B cell (primary cell): Measurements from ENCODE around the gene AGAP9. TPM values are rescaled to one million over a fixed set of nuclear protein-coding genes. Genes with fewer than 3 reads are reported as not detected.
"Not testable (repeated sequence)": the region's sequence is repeated elsewhere in the genome, so short reads cannot be mapped to it uniquely, and the experiment has no call there.

Source experiments
- ATAC-seq: fragments of 200-7000 bp; cut with Tn5 transposase; one replicate; pipeline ENCODE4 v1.10.0; 2021; ENCODE audit warnings: low read depth, mild to moderate bottlenecking, moderate number of reproducible peaks, moderate library complexity
- CTCF ChIA-PET: fragments of 350-600 bp; sonication (Branson Sonifier 250); formaldehyde crosslinking; loops from one replicate; lab custom pipeline; 2021; ENCODE audit warnings: antibody characterized with exemption, inconsistent platforms; lab: Charles Lee
- POLR2A ChIA-PET: fragments of 350-600 bp; sonication (Branson Sonifier 250); formaldehyde crosslinking; loops from one replicate; lab custom pipeline; 2021; ENCODE audit warnings: antibody characterized with exemption; lab: Charles Lee
- DNase-seq: peaks from one replicate; pipeline ENCODE4 v3.0.0; 2013
- H2AFZ ChIP-seq: 2 replicates; pipeline ENCODE4 v1.6.1; 2012; ENCODE audit warnings: mild to moderate bottlenecking, low read depth, low read length; ENCODE audit not compliant: insufficient read depth, poor library complexity, severe bottlenecking
- H3K27ac ChIP-seq, 2 donors: 1 replicate in 1 of 2; 2 replicates in 1 of 2; pipeline ENCODE4 v1.5.1; 2012 to 2013; ENCODE audit warnings: low read length in 2 of 2, mild to moderate bottlenecking in 2 of 2, moderate library complexity in 1 of 2
- H3K27me3 ChIP-seq, 4 experiments: fragments of 200-600 bp in 1 of 4; sonication (generic) in 1 of 4; replicated peaks in 1 of 4; 1 replicate in 2 of 4; 2 replicates in 2 of 4; pipeline versions ENCODE4 v1.6.1 to v1.7.0; 2013 to 2016; ENCODE audit warnings: low read length in 3 of 4, mild to moderate bottlenecking in 2 of 4, mixed read lengths in 1 of 4, moderate library complexity in 1 of 4; ENCODE audit not compliant: insufficient read depth in 4 of 4, control insufficient read depth in 3 of 4; ENCODE audit errors: control extremely low read depth in 1 of 4
- H3K36me3 ChIP-seq, 2 experiments: replicated peaks in 1 of 2; 1 replicate in 1 of 2; 2 replicates in 1 of 2; pipeline versions ENCODE4 v1.6.1 to v1.7.1; 2013; ENCODE audit warnings: low read length in 1 of 2; ENCODE audit not compliant: insufficient read depth in 2 of 2, control insufficient read depth in 1 of 2; ENCODE audit errors: control extremely low read depth in 1 of 2, extremely low read depth in 1 of 2
- H3K4me1 ChIP-seq, 2 donors: fragments of 200-600 bp in 1 of 2; sonication (generic) in 1 of 2; 1 replicate in 1 of 2; 2 replicates in 1 of 2; pipeline versions ENCODE4 v1.5.1 to v1.6.1; 2013 to 2017; ENCODE audit warnings: low read length in 2 of 2; ENCODE audit not compliant: control insufficient read depth in 2 of 2, insufficient read depth in 2 of 2
- H3K4me2 ChIP-seq: replicated peaks from 2 replicates; pipeline ENCODE3; 2012; ENCODE audit warnings: mild to moderate bottlenecking, low read depth, low read length; ENCODE audit not compliant: poor library complexity, severe bottlenecking
- H3K4me3 ChIP-seq, 5 experiments: fragments of 200-600 bp in 1 of 5; sonication (generic) in 1 of 5; 1 replicate in 3 of 5; 2 replicates in 2 of 5; pipeline versions ENCODE4 v1.5.1 to v1.7.0; 2011 to 2016; ENCODE audit warnings: low read length in 4 of 5, mild to moderate bottlenecking in 4 of 5, low read depth in 2 of 5, control low read depth in 1 of 5, moderate library complexity in 1 of 5; ENCODE audit not compliant: insufficient read depth in 1 of 5; ENCODE audit errors: control extremely low read depth in 1 of 5, extremely low read depth in 1 of 5
- H3K79me2 ChIP-seq: fragments of 200-600 bp; sonication (generic); one replicate; pipeline ENCODE4 v1.6.0; 2016; ENCODE audit warnings: low read length; ENCODE audit not compliant: control insufficient read depth, insufficient read depth
- H3K9ac ChIP-seq: fragments of 200-600 bp; sonication (generic); 2 replicates; pipeline ENCODE4 v1.6.1; 2017; ENCODE audit warnings: mild to moderate bottlenecking, low read length, moderate library complexity
- H3K9me3 ChIP-seq, 3 donors: one replicate each; pipeline versions ENCODE4 v1.6.1 to v1.7.1; 2013; ENCODE audit warnings: low read length in 2 of 3; ENCODE audit not compliant: control insufficient read depth in 2 of 3, insufficient read depth in 1 of 3; ENCODE audit errors: control extremely low read depth in 1 of 3
- H4K20me1 ChIP-seq: 2 replicates; pipeline ENCODE4 v1.6.0; 2012; ENCODE audit warnings: mild to moderate bottlenecking, low read length; ENCODE audit not compliant: insufficient read depth, control insufficient read depth, poor library complexity, severe bottlenecking
- H3K27ac Mint-ChIP-seq: one replicate; pipeline ENCODE4 v1.8.0; 2021; ENCODE audit warnings: mixed read lengths
- H3K27me3 Mint-ChIP-seq: one replicate; pipeline ENCODE4 v1.8.0; 2021; ENCODE audit warnings: mixed read lengths
- H3K4me1 Mint-ChIP-seq: one replicate; pipeline ENCODE4 v1.8.0; 2021; ENCODE audit warnings: mixed read lengths
- H3K4me3 Mint-ChIP-seq: one replicate; pipeline ENCODE4 v1.8.0; 2021; ENCODE audit warnings: mixed read lengths
- H3K9me3 Mint-ChIP-seq: one replicate; pipeline ENCODE4 v1.8.0; 2022; ENCODE audit warnings: mixed read lengths; ENCODE audit not compliant: insufficient read depth
- WGBS: methylation state at CpG from one replicate; pipeline ENCODE4 v1.1.5; 2013; ENCODE audit warnings: missing lambda C conversion rate; ENCODE audit not compliant: insufficient coverage; 5-methylcytosine and 5-hydroxymethylcytosine counted together
- intact Hi-C: fragments of 100-400 bp; cut with micrococcal nuclease; formaldehyde crosslinking; loops from one replicate; pipeline ENCODE4 v1.10.0; 2022
- polyA plus RNA-seq: library from polyadenylated mRNA; depleted of rRNA; stranded (reverse); fragments of >200 nt; gene quantifications from 2 replicates; pipeline ENCODE4 v1.2.3, GENCODE V29; 2012
- total RNA-seq, 2 donors: library from RNA; stranded (reverse); fragments of 120-200 nt in 1 of 2; gene quantifications; 1 replicate in 1 of 2; 2 replicates in 1 of 2; pipeline versions ENCODE4 v1.2.3 to v1.2.4, GENCODE V29; 2013 to 2022

Gene AGAP9
- total and polyA plus RNA-seq, 2 donors (not counting 1 experiment from before 2014, with no cell fraction given) = 6.7 to 16.8 TPM

- H3K4me1 ChIP-seq, H3K36me3 ChIP-seq, H3K4me3 ChIP-seq, H3K27me3 ChIP-seq, H3K79me2 ChIP-seq, H3K9ac ChIP-seq, intact Hi-C loops, H3K9me3 ChIP-seq, POLR2A ChIA-PET, DNase-seq, H3K9me3 Mint-ChIP-seq, H3K27me3 Mint-ChIP-seq, H3K27ac Mint-ChIP-seq, H4K20me1 ChIP-seq, H2AFZ ChIP-seq, H3K27ac ChIP-seq, H3K4me2 ChIP-seq, ATAC-seq, H3K4me1 Mint-ChIP-seq, CTCF ChIA-PET, H3K4me3 Mint-ChIP-seq: not testable (repeated sequence)
- no CpG with 5 or more reads among the region's 3 CpGs for WGBS
Measured at GRCh38 chr10:47480133-47480532, 43.3 kb downstream of the AGAP9 start.

GRCh38 chr10:47478114-47478513 is 45.3 kb downstream of the AGAP9 start:
- POLR2A ChIA-PET = not testable (repeated sequence)

GRCh38 chr10:47477078-47477477 is 46.4 kb downstream of the AGAP9 start:
- H3K4me1 ChIP-seq, H3K4me3 Mint-ChIP-seq, H3K4me3 ChIP-seq, DNase-seq, H3K27ac ChIP-seq, H2AFZ ChIP-seq, H3K27me3 Mint-ChIP-seq, ATAC-seq, H3K9ac ChIP-seq, H3K79me2 ChIP-seq, H3K27ac Mint-ChIP-seq, H4K20me1 ChIP-seq, CTCF ChIA-PET, H3K4me1 Mint-ChIP-seq, H3K4me2 ChIP-seq, H3K27me3 ChIP-seq, intact Hi-C loops, H3K36me3 ChIP-seq, POLR2A ChIA-PET, H3K9me3 Mint-ChIP-seq, H3K9me3 ChIP-seq: not testable (repeated sequence)
- no CpG with 5 or more reads among the region's 11 CpGs for WGBS

More at GRCh38 chr10:47478114-47478513, 45.3 kb downstream of the AGAP9 start:
- H3K36me3 ChIP-seq, H3K4me1 Mint-ChIP-seq, H3K9ac ChIP-seq, H3K4me3 ChIP-seq, H3K9me3 Mint-ChIP-seq, H3K9me3 ChIP-seq, H4K20me1 ChIP-seq, H2AFZ ChIP-seq, ATAC-seq, H3K4me3 Mint-ChIP-seq, CTCF ChIA-PET, intact Hi-C loops, H3K27me3 ChIP-seq, DNase-seq, H3K4me1 ChIP-seq, H3K27ac Mint-ChIP-seq, H3K79me2 ChIP-seq, H3K27ac ChIP-seq, H3K27me3 Mint-ChIP-seq, H3K4me2 ChIP-seq: not testable (repeated sequence)
- WGBS = no CpG with 5 or more reads among the region's 5 CpGs

- H3K4me2 ChIP-seq, CTCF ChIA-PET, H3K4me1 Mint-ChIP-seq, H3K36me3 ChIP-seq, H3K4me3 ChIP-seq, H3K4me1 ChIP-seq, H3K4me3 Mint-ChIP-seq, H3K27ac Mint-ChIP-seq, H3K9ac ChIP-seq, H3K9me3 Mint-ChIP-seq, POLR2A ChIA-PET, H4K20me1 ChIP-seq, intact Hi-C loops, H3K27me3 ChIP-seq, H2AFZ ChIP-seq, H3K79me2 ChIP-seq, H3K27me3 Mint-ChIP-seq, H3K9me3 ChIP-seq, H3K27ac ChIP-seq, ATAC-seq: not testable (repeated sequence)
- peak; percentile 1 for DNase-seq
- 100% methylated on average over 2 of the region's 5 CpGs for WGBS
Measured at GRCh38 chr10:47475101-47475500, 48.3 kb downstream of the AGAP9 start.
